HepG2 (cell line): Measurements from ENCODE around the gene CNEP1R1. TPM values are rescaled to one million over a fixed set of nuclear protein-coding genes. Genes with fewer than 3 reads are reported as not detected.
A peak's percentile ranks its signal among the peaks of the same experiment; 100 is the strongest.

Experiments used
- ARID2 ChIP-seq: sonication (generic); formaldehyde crosslinking; IDR thresholded peaks from 2 replicates; pipeline ENCODE4 v1.8.1; 2022; ENCODE audit warnings: mild to moderate bottlenecking, missing genetic modification reagents, borderline replicate concordance
- BRCA1 ChIP-seq: sonication (generic); formaldehyde crosslinking; IDR thresholded peaks from 2 replicates; pipeline ENCODE4 v1.4.0; 2020; ENCODE audit warnings: missing genetic modification reagents
- DNMT1 ChIP-seq: sonication (generic); formaldehyde crosslinking; IDR thresholded peaks from 2 replicates; pipeline ENCODE4 v1.5.1; 2020; ENCODE audit warnings: mild to moderate bottlenecking, missing genetic modification reagents
- IRF2 ChIP-seq: IDR thresholded peaks from 2 replicates; pipeline ENCODE4 v1.6.1; 2018; ENCODE audit warnings: missing genetic modification reagents, missing compliant biosample characterization
- KDM5A ChIP-seq: fragments of 200-600 bp; sonication (generic); IDR thresholded peaks from 2 replicates; pipeline ENCODE4 v1.7.0; 2018; ENCODE audit warnings: antibody characterized with exemption, mild to moderate bottlenecking, low read length, borderline replicate concordance
- NKX3-1 ChIP-seq: sonication (generic); formaldehyde crosslinking; IDR thresholded peaks from 2 replicates; pipeline ENCODE4 v1.5.0; 2020; ENCODE audit warnings: missing genetic modification reagents
- NRL ChIP-seq: sonication (generic); formaldehyde crosslinking; IDR thresholded peaks from 2 replicates; pipeline ENCODE4 v1.5.0; 2020; ENCODE audit warnings: missing genetic modification reagents, mild to moderate bottlenecking, moderate library complexity, borderline replicate concordance
- POLR2G ChIP-seq: fragments of 200-400 bp; formaldehyde crosslinking; IDR thresholded peaks from 2 replicates; pipeline ENCODE4 v1.6.1; 2018; ENCODE audit warnings: mild to moderate bottlenecking, low read depth, low read length, moderate library complexity
- RFX3 ChIP-seq: IDR thresholded peaks from 2 replicates; pipeline ENCODE4 v1.6.1; 2016; ENCODE audit warnings: missing biosample characterization, missing genetic modification reagents
- SAFB2 ChIP-seq: sonication (generic); formaldehyde crosslinking; IDR thresholded peaks from 2 replicates; pipeline ENCODE4 v1.5.1; 2020; ENCODE audit warnings: missing genetic modification reagents, low read depth, mild to moderate bottlenecking, borderline replicate concordance
- SNAI1 ChIP-seq: sonication (generic); formaldehyde crosslinking; IDR thresholded peaks from 2 replicates; pipeline ENCODE4 v1.5.0; 2020; ENCODE audit warnings: mild to moderate bottlenecking, missing genetic modification reagents, borderline replicate concordance
- WIZ ChIP-seq: sonication (generic); formaldehyde crosslinking; IDR thresholded peaks from 2 replicates; pipeline ENCODE4 v1.5.1; 2020; ENCODE audit warnings: mild to moderate bottlenecking, missing genetic modification reagents
- ZNF138 ChIP-seq: sonication (generic); formaldehyde crosslinking; IDR thresholded peaks from 2 replicates; pipeline ENCODE4 v1.5.0; 2020; ENCODE audit warnings: mild to moderate bottlenecking, low read depth, missing genetic modification reagents
- ZNF17 ChIP-seq: sonication (generic); formaldehyde crosslinking; IDR thresholded peaks from 2 replicates; pipeline ENCODE4 v1.5.0; 2020; ENCODE audit warnings: mild to moderate bottlenecking, missing genetic modification reagents
- ZNF232 ChIP-seq: sonication (generic); formaldehyde crosslinking; IDR thresholded peaks from 2 replicates; pipeline ENCODE4 v1.4.0; 2020; ENCODE audit warnings: missing genetic modification reagents, borderline replicate concordance
- ZNF703 ChIP-seq: sonication (generic); formaldehyde crosslinking; IDR thresholded peaks from 2 replicates; pipeline ENCODE4 v1.5.1; 2020; ENCODE audit warnings: missing genetic modification reagents, mild to moderate bottlenecking, moderate library complexity, borderline replicate concordance
- ZNF737 ChIP-seq: sonication (generic); formaldehyde crosslinking; IDR thresholded peaks from 2 replicates; pipeline ENCODE4 v1.5.0; 2020; ENCODE audit warnings: missing genetic modification reagents, mild to moderate bottlenecking, borderline replicate concordance
- polyA plus RNA-seq, 8 experiments: library from polyadenylated mRNA; depleted of rRNA in 3 of 8; stranded (reverse) in 7 of 8; unstranded in 1 of 8; fragments of >200 nt; fragmentation: Illumina TruSeq in 4 of 8; extraction: Trizol in 4 of 8; gene quantifications; 2 replicates each; pipeline versions ENCODE4 v1.2.1 to v1.2.3, GENCODE V29; 2011 to 2016; ENCODE audit warnings: low read depth in 4 of 8, missing spikeins in 1 of 8, mixed read lengths in 1 of 8; ENCODE audit not compliant: insufficient read depth in 1 of 8
- total RNA-seq, 5 experiments: library from RNA; depleted of rRNA; stranded (reverse); fragments of >200 nt; fragmentation: Illumina TruSeq; extraction: Trizol; gene quantifications; 2 replicates each; pipeline ENCODE4 v1.2.3, GENCODE V29; 2016; ENCODE audit warnings: low read depth in 1 of 5
- TF ChIP-seq, protein P1 (sequence below): IDR thresholded peaks from 2 replicates; pipeline ENCODE4 v1.6.1; 2016; ENCODE audit warnings: mild to moderate bottlenecking
- TF ChIP-seq, protein P2 (sequence below): sonication (generic); formaldehyde crosslinking; IDR thresholded peaks from 2 replicates; pipeline ENCODE4 v1.5.0; 2020; ENCODE audit warnings: missing genetic modification reagents
- TF ChIP-seq, protein P3 (sequence below): sonication (generic); formaldehyde crosslinking; IDR thresholded peaks from 2 replicates; pipeline ENCODE4 v1.4.0; 2020; ENCODE audit warnings: mild to moderate bottlenecking, missing genetic modification reagents
- TF ChIP-seq, protein P4 (sequence below): sonication (generic); formaldehyde crosslinking; conservative IDR thresholded peaks from 2 replicates; pipeline ENCODE4 v1.8.1; 2023; ENCODE audit warnings: missing genetic modification reagents
- TF ChIP-seq, protein P5 (sequence below): sonication (generic); formaldehyde crosslinking; IDR thresholded peaks from 2 replicates; pipeline ENCODE4 v1.5.0; 2020; ENCODE audit warnings: mild to moderate bottlenecking, missing genetic modification reagents, moderate library complexity

The CNEP1R1 gene
- total and polyA plus RNA-seq, 2 of the 13 experiments (the other 11 are each of a cell fraction or from before 2014, with no cell fraction given): 23.6 to 26.8 TPM

DNA sequence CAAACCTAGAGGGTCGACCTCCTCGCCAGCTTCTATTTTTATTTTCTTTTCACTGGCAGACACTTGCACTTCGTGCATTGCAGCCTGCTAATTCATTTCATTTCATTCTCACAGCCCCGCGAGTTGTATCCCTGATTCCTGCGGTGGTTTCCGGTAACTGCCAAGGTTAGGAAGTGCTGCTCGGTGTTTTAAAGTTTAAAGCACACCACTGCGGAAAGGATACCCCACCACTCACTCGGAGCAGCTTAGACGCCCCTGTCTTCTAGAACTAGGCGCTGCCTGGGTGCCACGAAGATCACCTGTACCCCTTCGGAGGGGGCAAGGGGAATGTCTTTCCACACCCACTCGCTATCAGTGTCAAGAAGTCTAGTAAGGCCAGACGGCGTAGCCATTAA is 509 bp downstream of the CNEP1R1 start (continued):
- TF ChIP-seq, protein P1, sequence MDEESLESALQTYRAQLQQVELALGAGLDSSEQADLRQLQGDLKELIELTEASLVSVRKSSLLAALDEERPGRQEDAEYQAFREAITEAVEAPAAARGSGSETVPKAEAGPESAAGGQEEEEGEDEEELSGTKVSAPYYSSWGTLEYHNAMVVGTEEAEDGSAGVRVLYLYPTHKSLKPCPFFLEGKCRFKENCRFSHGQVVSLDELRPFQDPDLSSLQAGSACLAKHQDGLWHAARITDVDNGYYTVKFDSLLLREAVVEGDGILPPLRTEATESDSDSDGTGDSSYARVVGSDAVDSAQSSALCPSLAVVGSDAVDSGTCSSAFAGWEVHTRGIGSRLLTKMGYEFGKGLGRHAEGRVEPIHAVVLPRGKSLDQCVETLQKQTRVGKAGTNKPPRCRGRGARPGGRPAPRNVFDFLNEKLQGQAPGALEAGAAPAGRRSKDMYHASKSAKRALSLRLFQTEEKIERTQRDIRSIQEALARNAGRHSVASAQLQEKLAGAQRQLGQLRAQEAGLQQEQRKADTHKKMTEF: no peak
- TF ChIP-seq, protein P2, sequence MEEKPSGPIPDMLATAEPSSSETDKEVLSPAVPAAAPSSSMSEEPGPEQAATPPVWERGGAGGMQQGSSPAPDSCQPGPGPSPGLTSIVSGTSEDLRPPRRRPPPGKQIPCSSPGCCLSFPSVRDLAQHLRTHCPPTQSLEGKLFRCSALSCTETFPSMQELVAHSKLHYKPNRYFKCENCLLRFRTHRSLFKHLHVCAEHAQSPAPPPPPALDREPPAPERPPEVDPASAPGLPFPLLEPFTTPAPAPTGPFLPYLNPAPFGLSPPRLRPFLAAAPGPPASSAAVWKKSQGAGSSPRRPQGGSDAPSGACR (CRISPR knock-in tag): 0 out of 2 replicates have a peak, but pooled peaks have one; percentile 6
- TF ChIP-seq IRF2 (CRISPR knock-in tag) (no peak), ZNF737 (CRISPR knock-in tag) (no peak), ARID2 (CRISPR knock-in tag) (no peak), ZNF703 (0 out of 2 replicates have a peak, but pooled peaks have one; percentile 7), ZNF232 (CRISPR knock-in tag) (no peak), NKX3-1 (no peak), ZNF138 (CRISPR knock-in tag) (peak; percentile 19; the same call in 1 of the 2 replicates), NRL (no peak), RFX3 (no peak), KDM5A (peak; percentile 70; the same call in 1 of the 2 replicates), ZNF17 (CRISPR knock-in tag) (peak; percentile 76; the same call in 1 of the 2 replicates), WIZ (0 out of 2 replicates have a peak, but pooled peaks have one; percentile 0), SAFB2 (CRISPR knock-in tag) (0 out of 2 replicates have a peak, but pooled peaks have one; percentile 40), DNMT1 (CRISPR knock-in tag) (no peak), BRCA1 (CRISPR knock-in tag) (0 out of 2 replicates have a peak, but pooled peaks have one; percentile 3), SNAI1 (0 out of 2 replicates have a peak, but pooled peaks have one; percentile 57), POLR2G (no peak)
- TF ChIP-seq, protein P3, sequence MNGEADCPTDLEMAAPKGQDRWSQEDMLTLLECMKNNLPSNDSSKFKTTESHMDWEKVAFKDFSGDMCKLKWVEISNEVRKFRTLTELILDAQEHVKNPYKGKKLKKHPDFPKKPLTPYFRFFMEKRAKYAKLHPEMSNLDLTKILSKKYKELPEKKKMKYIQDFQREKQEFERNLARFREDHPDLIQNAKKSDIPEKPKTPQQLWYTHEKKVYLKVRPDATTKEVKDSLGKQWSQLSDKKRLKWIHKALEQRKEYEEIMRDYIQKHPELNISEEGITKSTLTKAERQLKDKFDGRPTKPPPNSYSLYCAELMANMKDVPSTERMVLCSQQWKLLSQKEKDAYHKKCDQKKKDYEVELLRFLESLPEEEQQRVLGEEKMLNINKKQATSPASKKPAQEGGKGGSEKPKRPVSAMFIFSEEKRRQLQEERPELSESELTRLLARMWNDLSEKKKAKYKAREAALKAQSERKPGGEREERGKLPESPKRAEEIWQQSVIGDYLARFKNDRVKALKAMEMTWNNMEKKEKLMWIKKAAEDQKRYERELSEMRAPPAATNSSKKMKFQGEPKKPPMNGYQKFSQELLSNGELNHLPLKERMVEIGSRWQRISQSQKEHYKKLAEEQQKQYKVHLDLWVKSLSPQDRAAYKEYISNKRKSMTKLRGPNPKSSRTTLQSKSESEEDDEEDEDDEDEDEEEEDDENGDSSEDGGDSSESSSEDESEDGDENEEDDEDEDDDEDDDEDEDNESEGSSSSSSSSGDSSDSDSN (CRISPR knock-in tag): peak; percentile 28; the same call in 1 of the 2 replicates
- TF ChIP-seq, protein P4, sequence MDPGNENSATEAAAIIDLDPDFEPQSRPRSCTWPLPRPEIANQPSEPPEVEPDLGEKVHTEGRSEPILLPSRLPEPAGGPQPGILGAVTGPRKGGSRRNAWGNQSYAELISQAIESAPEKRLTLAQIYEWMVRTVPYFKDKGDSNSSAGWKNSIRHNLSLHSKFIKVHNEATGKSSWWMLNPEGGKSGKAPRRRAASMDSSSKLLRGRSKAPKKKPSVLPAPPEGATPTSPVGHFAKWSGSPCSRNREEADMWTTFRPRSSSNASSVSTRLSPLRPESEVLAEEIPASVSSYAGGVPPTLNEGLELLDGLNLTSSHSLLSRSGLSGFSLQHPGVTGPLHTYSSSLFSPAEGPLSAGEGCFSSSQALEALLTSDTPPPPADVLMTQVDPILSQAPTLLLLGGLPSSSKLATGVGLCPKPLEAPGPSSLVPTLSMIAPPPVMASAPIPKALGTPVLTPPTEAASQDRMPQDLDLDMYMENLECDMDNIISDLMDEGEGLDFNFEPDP: 0 out of 2 replicates have a peak, but pooled peaks have one; percentile 51
- TF ChIP-seq, protein P5, sequence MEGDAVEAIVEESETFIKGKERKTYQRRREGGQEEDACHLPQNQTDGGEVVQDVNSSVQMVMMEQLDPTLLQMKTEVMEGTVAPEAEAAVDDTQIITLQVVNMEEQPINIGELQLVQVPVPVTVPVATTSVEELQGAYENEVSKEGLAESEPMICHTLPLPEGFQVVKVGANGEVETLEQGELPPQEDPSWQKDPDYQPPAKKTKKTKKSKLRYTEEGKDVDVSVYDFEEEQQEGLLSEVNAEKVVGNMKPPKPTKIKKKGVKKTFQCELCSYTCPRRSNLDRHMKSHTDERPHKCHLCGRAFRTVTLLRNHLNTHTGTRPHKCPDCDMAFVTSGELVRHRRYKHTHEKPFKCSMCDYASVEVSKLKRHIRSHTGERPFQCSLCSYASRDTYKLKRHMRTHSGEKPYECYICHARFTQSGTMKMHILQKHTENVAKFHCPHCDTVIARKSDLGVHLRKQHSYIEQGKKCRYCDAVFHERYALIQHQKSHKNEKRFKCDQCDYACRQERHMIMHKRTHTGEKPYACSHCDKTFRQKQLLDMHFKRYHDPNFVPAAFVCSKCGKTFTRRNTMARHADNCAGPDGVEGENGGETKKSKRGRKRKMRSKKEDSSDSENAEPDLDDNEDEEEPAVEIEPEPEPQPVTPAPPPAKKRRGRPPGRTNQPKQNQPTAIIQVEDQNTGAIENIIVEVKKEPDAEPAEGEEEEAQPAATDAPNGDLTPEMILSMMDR: no peak
